Choroid plexus epithelial cell (primary cell): ENCODE data around the gene GUK1.
A peak's percentile ranks its signal among the peaks of the same experiment; 100 is the strongest.

ENCODE experiments used
- DNase-seq: peaks from one replicate; pipeline ENCODE4 v3.0.0-alpha.2; 2010; ENCODE audit warnings: low read depth
- H3K4me3 ChIP-seq: 2 replicates; pipeline ENCODE4 v1.5.1; 2011; ENCODE audit warnings: low read depth, mild to moderate bottlenecking, control low read depth, low read length, moderate library complexity
- TF ChIP-seq, protein P1 (sequence below): conservative IDR thresholded peaks from 2 replicates; pipeline ENCODE4 v1.5.1; 2011; ENCODE audit warnings: low read depth, mild to moderate bottlenecking, control low read depth, inconsistent platforms, low read length, moderate library complexity

The GUK1 gene

DNA sequence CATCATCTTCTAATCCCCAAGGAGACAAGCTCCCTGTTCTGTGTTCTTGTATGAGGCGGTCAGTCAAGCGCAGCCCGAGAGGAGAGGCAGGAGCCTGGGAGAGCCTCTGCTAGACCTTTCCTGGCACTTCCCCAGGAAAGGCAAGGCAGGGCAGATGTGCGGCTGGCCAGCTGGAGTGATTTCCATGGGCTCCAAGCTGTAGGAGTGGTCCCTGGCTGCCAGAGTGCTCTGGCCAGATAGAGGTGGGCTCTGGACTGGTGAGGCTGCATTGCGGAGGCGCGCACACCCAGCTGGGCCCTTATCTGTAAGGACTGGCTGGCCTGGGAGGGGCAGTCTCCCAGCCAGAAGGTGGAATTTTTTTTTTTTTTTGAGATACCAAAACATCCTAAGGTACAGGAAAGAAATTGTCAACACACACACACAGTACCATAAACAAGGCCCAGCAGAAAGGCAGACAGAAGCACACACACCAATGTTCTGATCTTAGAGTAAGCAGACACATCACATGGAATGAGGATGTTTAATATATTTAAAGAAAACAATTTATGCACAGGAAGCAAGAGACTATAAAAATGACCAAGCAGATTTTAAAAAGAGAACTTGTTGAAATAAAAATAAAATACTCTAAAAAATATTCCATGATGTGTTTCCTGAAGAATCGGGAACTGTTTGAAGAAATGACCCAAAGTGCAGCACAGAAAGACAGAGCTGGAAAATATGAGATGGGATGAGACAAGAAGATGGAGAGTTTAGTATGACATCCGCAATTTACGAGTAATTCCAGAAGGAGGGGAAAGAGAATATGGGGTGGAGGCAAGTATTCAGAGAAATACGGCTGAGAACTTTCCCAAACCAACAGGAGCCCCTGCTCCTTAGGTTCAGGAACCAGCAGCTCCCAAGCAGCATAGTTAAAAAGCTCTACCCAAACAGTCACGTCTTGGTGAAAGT lies 38.9 kb downstream of the GUK1 start:
- TF ChIP-seq, protein P1, sequence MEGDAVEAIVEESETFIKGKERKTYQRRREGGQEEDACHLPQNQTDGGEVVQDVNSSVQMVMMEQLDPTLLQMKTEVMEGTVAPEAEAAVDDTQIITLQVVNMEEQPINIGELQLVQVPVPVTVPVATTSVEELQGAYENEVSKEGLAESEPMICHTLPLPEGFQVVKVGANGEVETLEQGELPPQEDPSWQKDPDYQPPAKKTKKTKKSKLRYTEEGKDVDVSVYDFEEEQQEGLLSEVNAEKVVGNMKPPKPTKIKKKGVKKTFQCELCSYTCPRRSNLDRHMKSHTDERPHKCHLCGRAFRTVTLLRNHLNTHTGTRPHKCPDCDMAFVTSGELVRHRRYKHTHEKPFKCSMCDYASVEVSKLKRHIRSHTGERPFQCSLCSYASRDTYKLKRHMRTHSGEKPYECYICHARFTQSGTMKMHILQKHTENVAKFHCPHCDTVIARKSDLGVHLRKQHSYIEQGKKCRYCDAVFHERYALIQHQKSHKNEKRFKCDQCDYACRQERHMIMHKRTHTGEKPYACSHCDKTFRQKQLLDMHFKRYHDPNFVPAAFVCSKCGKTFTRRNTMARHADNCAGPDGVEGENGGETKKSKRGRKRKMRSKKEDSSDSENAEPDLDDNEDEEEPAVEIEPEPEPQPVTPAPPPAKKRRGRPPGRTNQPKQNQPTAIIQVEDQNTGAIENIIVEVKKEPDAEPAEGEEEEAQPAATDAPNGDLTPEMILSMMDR = no peak
- DNase-seq = no peak
- H3K4me3 ChIP-seq = no peak overlapping the region

DNA sequence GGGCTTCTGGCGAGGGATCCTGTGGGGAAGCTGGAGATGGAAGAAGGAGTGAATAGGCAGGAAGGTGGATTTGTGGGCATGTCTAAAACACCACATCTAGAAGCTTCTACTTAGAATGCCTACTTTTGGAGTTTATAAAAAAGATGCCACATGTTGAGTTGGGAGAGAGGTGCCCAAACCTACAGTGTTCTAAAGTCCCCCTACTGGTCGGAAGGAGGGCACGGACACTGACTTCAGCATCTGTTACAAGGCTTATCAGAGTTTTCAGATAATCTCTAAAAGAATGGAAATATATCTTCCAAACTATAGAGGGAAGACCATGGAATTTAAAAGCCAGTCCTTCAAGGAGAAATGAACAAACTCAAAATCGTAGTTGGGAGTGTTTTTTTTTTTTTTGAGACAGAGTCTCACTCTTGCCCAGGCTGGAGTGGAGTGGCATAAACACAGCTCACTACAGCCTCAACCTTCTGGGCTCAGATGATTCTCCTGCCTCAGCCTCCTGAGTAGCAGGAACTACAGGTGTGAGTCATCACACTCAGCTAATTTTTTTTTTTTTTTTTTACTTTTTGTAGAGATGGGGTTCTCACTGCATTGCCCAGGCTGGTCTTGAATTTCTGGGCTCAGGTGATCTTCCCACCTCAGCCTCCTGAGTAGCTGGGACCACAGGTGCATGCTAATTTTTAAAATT lies 40.3 kb downstream of the GUK1 start:
- peak; percentile 10 for DNase-seq
- TF ChIP-seq, protein P1 = peak; percentile 46

DNA sequence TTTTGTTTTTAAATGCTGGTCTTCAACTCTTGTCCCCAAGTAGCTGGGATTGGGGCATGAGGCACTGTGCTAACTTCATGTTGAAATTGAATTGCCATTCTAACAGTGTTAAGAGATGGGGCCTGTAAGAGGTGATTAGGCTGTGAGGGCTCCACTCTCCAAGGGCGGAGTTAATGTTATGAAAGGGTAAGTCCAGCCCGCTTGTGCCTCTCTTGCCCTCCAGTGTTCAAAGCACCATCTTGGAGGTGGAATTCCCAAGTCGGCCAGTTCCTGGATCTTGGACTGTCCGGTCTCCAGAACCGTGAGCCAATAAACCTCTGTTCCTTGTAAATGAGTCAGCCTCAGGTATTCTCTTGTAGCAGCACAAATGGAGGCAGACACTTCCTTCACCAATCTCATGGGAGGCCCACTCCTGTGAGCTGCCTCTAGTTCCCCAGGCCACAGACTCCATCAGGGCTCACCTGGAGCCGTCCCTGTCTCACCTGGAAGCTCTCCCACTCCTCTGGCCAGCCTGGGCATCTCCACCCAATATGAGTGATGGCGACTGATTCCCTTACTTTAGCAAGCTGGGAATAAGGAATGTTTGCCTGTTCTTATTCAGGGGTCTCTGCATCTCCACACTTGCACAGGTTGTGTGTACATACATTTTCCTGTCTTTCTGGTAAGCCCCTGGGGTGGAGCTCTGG lies 41.0 kb downstream of the GUK1 start:
- no peak for DNase-seq
- TF ChIP-seq, protein P1 = no peak
- H3K4me3 ChIP-seq = no peak overlapping the region

More for the DNA sequence above, 40.3 kb downstream of the GUK1 start:
- no peak overlapping the region for H3K4me3 ChIP-seq

DNA sequence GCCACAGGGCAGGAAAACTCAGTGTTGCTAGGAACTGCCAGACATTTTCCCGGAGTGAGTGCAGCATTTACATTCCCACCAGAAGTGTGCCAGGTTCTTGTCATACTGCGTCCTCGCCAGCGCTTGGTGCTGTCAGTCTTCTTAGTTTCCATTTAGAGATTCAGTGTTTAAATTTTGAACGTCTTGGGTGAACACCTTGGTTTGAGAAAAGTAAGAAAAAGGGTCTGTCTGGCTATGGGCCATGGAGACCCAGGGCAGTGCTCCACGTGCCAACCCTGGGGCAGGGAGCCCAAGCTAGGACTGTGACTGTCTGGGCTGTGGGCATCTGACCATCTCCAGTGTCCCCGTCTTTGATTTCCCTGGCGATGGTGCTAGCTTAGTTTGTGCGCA lies 41.6 kb downstream of the GUK1 start:
- no peak overlapping the region for H3K4me3 ChIP-seq
- DNase-seq = no peak

DNA sequence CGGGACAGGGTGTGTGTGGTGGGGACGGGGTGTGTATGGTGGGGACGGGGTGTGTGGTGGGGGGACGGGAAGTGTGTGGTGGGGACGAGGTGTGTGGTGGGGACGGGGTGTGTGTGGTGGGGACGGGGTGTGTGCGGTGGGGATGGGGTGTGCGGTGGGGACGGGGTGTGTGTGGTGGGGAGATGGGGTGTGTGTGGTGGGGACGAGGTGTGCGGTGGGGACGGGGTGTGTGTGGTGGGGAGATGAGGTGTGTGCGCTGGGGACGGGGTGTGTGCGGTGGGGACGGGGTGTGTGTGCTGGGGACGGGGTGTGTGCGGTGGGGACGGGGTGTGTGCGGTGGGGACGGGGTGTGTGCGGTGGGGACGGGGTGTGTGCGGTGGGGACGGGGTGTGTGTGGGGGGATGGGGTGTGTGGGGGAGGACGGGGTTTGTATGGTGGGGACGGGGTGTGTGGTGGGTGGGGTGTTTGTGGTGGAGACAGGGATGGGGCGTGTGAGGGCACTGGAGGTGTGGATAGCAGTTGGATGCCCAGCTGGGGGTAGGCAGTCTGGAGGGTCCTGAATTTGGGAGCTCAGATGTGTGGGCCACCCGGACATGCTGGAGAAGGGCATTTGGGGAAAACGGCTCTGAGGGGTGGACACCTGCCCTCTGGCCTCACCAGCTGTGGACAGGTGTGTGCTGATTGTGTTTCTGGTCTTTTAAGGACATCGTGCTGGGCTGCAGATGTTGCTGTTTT lies 42.4 kb downstream of the GUK1 start:
- DNase-seq = no peak
- TF ChIP-seq, protein P1 = no peak
- H3K4me3 ChIP-seq = no peak overlapping the region

More for the DNA sequence above, 41.6 kb downstream of the GUK1 start:
- TF ChIP-seq, protein P1 = no peak

DNA sequence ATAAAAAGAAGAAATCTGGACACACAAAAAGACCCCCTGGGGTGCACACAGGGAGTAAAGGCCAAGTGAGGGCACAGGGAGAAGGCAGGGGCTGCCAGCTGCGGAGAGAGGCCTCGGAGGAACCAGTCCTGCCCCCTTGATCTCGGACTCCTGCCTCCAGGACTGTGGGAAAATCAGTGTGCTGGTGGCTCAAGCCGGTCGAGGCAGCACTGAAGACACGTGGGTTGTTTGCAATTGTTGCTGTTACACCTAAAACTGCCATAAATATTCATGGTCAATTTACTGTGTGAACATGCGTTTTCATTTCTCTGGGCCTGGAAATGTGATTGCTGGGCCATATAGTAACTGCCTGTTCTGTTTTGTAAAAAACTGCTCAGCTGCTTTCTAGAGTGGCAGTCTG lies 44.1 kb downstream of the GUK1 start:
- no peak overlapping the region for H3K4me3 ChIP-seq
- TF ChIP-seq, protein P1 = no peak
- DNase-seq = no peak
